H1 (cell line): ENCODE results near the gene GABRG3. TPM values are rescaled to one million over a fixed set of nuclear protein-coding genes. Genes with fewer than 3 reads are reported as not detected.

Experiments used
- RNF2 ChIP-seq: fragments of 200-900, 300-1000 bp; sonication (generic); IDR thresholded peaks from 2 replicates; pipeline ENCODE4 v1.7.1; 2016; ENCODE audit warnings: borderline replicate concordance, low read depth, mild to moderate bottlenecking, antibody characterized with exemption, low read length; ENCODE audit not compliant: poor library complexity, severe bottlenecking; ENCODE audit errors: missing control alignments
- polyA plus RNA-seq, 7 experiments: library from polyadenylated mRNA; depleted of rRNA in 3 of 7; stranded (reverse) in 5 of 7; unstranded in 2 of 7; fragments of >200 nt in 5 of 7; fragments of 200-250 nt in 2 of 7; gene quantifications; 1 replicate in 5 of 7; 2 replicates in 1 of 7; 4 replicates in 1 of 7; pipeline versions ENCODE4 v1.2.1 to v1.2.3, GENCODE V29; 2011 to 2013; ENCODE audit warnings: missing spikeins in 2 of 7, mixed read lengths in 2 of 7
- total RNA-seq: library from RNA; stranded (reverse); fragmentation: NEBNext Ultra II Directional; extraction: Animal tissue kit (Norgen Biotek cat#: 25700); gene quantifications from 2 replicates; pipeline ENCODE4 v1.2.1, GENCODE V29; 2021

Gene GABRG3
- total and polyA plus RNA-seq, 2 of the 8 experiments (the other 6 are each of a cell fraction or from before 2014, with no cell fraction given): 0.17 to 0.80 TPM

DNA sequence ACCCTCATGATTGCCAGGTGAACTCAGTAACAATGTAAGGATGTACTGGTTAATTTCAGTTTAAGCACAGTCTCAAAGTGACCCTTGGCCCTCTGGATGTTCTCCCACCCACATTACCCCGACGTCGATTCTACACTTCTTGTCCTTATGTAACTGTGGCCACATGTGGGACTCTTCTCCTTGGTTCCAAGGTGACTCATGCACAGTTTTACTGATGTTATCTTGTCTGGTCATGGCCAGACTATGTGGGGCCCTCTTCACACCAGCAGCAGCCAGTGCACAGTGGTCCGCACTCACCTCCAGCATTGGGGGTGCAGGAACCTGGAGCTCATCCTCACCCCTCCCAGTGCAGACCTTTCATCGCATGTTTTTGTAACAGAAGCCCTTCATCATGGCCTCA, 608.8 kb downstream of the GABRG3 start (continued):
- TF ChIP-seq RNF2: no peak
